H1 (cell line): ENCODE measurements around the gene CYTL1. TPM values are rescaled to one million over a fixed set of nuclear protein-coding genes. Genes with fewer than 3 reads are reported as not detected.

ENCODE experiments used
- CTCF ChIA-PET: fragments of 300-600 bp; sonication (Branson Sonifier 250); formaldehyde crosslinking; loops from one replicate; lab custom pipeline; 2021; ENCODE audit not compliant: partially characterized antibody; lab: Charles Lee
- POLR2A ChIA-PET: fragments of 300-600 bp; sonication (Branson Sonifier 250); formaldehyde crosslinking; loops from one replicate; lab custom pipeline; 2021; ENCODE audit warnings: inconsistent platforms; ENCODE audit not compliant: partially characterized antibody; lab: Charles Lee
- DNase-seq, 2 experiments: peaks; one replicate each; pipeline versions ENCODE4 v3.0.0 to v3.0.0-alpha.2; 2010 to 2022; ENCODE audit warnings: low spot score in 2 of 2, low read depth in 1 of 2, mixed read lengths in 1 of 2
- FAIRE-seq: peaks from 2 replicates; lab custom pipeline; 2011; peaks lifted over from hg19 to GRCh38; lab: Jason Lieb, UNC
- H2AFZ ChIP-seq: 2 replicates; pipeline ENCODE4 v1.8.1; 2012; ENCODE audit warnings: low read length, inconsistent platforms
- H2AK5ac ChIP-seq: 2 replicates; pipeline ENCODE4 v1.6.1; 2013; ENCODE audit warnings: low read depth, low read length
- H2BK120ac ChIP-seq: replicated peaks from 2 replicates; pipeline ENCODE3; 2013; ENCODE audit warnings: low read depth, low read length, inconsistent platforms
- H2BK12ac ChIP-seq: 2 replicates; pipeline ENCODE4 v1.6.1; 2013; ENCODE audit warnings: low read depth, low read length
- H2BK15ac ChIP-seq: 2 replicates; pipeline ENCODE4 v1.6.1; 2013; ENCODE audit warnings: low read length
- H2BK20ac ChIP-seq: 2 replicates; pipeline ENCODE4 v1.6.1; 2013; ENCODE audit warnings: low read length
- H2BK5ac ChIP-seq: 2 replicates; pipeline ENCODE4 v1.6.1; 2013; ENCODE audit warnings: low read depth, low read length
- H3K14ac ChIP-seq: 2 replicates; pipeline ENCODE4 v1.6.1; 2013; ENCODE audit warnings: inconsistent platforms; ENCODE audit not compliant: insufficient read length
- H3K18ac ChIP-seq: 2 replicates; pipeline ENCODE4 v1.6.1; 2013; ENCODE audit warnings: low read length; ENCODE audit errors: extremely low read depth
- H3K23ac ChIP-seq: 2 replicates; pipeline ENCODE4 v1.6.1; 2013; ENCODE audit warnings: inconsistent platforms; ENCODE audit not compliant: insufficient read length
- H3K23me2 ChIP-seq: 2 replicates; pipeline ENCODE4 v1.6.1; 2013; ENCODE audit warnings: low read depth, low read length
- H3K27ac ChIP-seq: 2 replicates; pipeline ENCODE4 v1.6.1; 2011; ENCODE audit warnings: low read depth, low read length, inconsistent platforms
- H3K27me3 ChIP-seq, 4 experiments: replicated peaks in 1 of 4; 1 replicate in 1 of 4; 2 replicates in 3 of 4; pipeline versions ENCODE4 v1.6.1 to v1.8.1; 2011 to 2013; ENCODE audit warnings: low read length in 3 of 4, mild to moderate bottlenecking in 3 of 4, inconsistent platforms in 2 of 4, mixed read lengths in 2 of 4, moderate library complexity in 1 of 4; ENCODE audit not compliant: control insufficient read depth in 3 of 4, insufficient read depth in 3 of 4; ENCODE audit errors: extremely low read depth in 1 of 4
- H3K36me3 ChIP-seq, 4 experiments: 2 replicates each; pipeline versions ENCODE4 v1.6.1 to v1.8.1; 2011 to 2013; ENCODE audit warnings: mild to moderate bottlenecking in 4 of 4, low read length in 3 of 4, moderate library complexity in 2 of 4, control low read depth in 1 of 4, inconsistent platforms in 1 of 4; ENCODE audit not compliant: insufficient read depth in 4 of 4, control insufficient read depth in 2 of 4
- H3K4ac ChIP-seq: replicated peaks from 2 replicates; pipeline ENCODE3; 2013; ENCODE audit warnings: low read length, low read depth, mixed read lengths, inconsistent platforms; ENCODE audit not compliant: insufficient read length
- H3K4me1 ChIP-seq, 4 experiments: replicated peaks in 1 of 4; 1 replicate in 1 of 4; 2 replicates in 3 of 4; pipeline versions ENCODE4 v1.6.1 to v1.8.1; 2011 to 2013; ENCODE audit warnings: low read length in 3 of 4, inconsistent platforms in 2 of 4, mixed read lengths in 1 of 4; ENCODE audit not compliant: insufficient read depth in 4 of 4, control insufficient read depth in 3 of 4
- H3K4me2 ChIP-seq, 2 experiments: 2 replicates each; pipeline versions ENCODE4 v1.6.1 to v1.8.1; 2011 to 2013; ENCODE audit warnings: low read depth in 2 of 2, low read length in 2 of 2, control low read depth in 1 of 2, inconsistent platforms in 1 of 2, mild to moderate bottlenecking in 1 of 2; ENCODE audit not compliant: insufficient read depth in 1 of 2
- H3K4me3 ChIP-seq, 4 experiments: fragments of 200-600, 300-600 bp in 1 of 4; sonication (generic), shearing (Covaris generic), sonication (Bioruptor Twin) in 1 of 4; 2 replicates each; pipeline versions ENCODE4 v1.5.1 to v1.8.1; 2011 to 2016; ENCODE audit warnings: low read length in 4 of 4, low read depth in 3 of 4, control low read depth in 2 of 4, inconsistent platforms in 2 of 4, mild to moderate bottlenecking in 2 of 4, mixed read lengths in 1 of 4, moderate library complexity in 1 of 4; ENCODE audit not compliant: insufficient read depth in 2 of 4; ENCODE audit errors: extremely low read depth in 1 of 4
- H3K56ac ChIP-seq: replicated peaks from 2 replicates; pipeline ENCODE3; 2013; ENCODE audit warnings: low read depth, mild to moderate bottlenecking, mixed read lengths, low read length, inconsistent platforms; ENCODE audit not compliant: insufficient read length
- H3K79me1 ChIP-seq: 2 replicates; pipeline ENCODE4 v1.6.1; 2013; ENCODE audit warnings: low read depth, low read length, control low read depth
- H3K79me2 ChIP-seq, 2 experiments: 2 replicates each; pipeline versions ENCODE4 v1.6.1 to v1.8.1; 2012 to 2013; ENCODE audit warnings: low read length in 2 of 2, mild to moderate bottlenecking in 2 of 2, inconsistent platforms in 1 of 2; ENCODE audit not compliant: insufficient read depth in 2 of 2, control insufficient read depth in 1 of 2
- H3K9ac ChIP-seq, 4 experiments: replicated peaks in 1 of 4; 1 replicate in 1 of 4; 2 replicates in 3 of 4; pipeline versions ENCODE4 v1.6.1 to v1.8.1; 2011 to 2013; ENCODE audit warnings: low read depth in 3 of 4, low read length in 3 of 4, control low read depth in 2 of 4, mild to moderate bottlenecking in 2 of 4, moderate library complexity in 2 of 4, inconsistent platforms in 1 of 4; ENCODE audit errors: extremely low read depth in 1 of 4
- H3K9me3 ChIP-seq, 2 experiments: 2 replicates each; pipeline versions ENCODE4 v1.6.1 to v1.8.1; 2012 to 2013; ENCODE audit warnings: mild to moderate bottlenecking in 2 of 2, moderate library complexity in 2 of 2, control low read depth in 1 of 2, inconsistent platforms in 1 of 2, low read depth in 1 of 2, low read length in 1 of 2, mixed read lengths in 1 of 2; ENCODE audit not compliant: insufficient read depth in 2 of 2
- H4K20me1 ChIP-seq, 2 experiments: replicated peaks in 1 of 2; 2 replicates each; pipeline versions ENCODE3 to v1.8.1; 2011 to 2013; ENCODE audit warnings: inconsistent platforms in 2 of 2, low read length in 2 of 2, mild to moderate bottlenecking in 1 of 2; ENCODE audit not compliant: insufficient read depth in 2 of 2, control insufficient read depth in 1 of 2
- H4K5ac ChIP-seq: 2 replicates; pipeline ENCODE4 v1.6.1; 2013; ENCODE audit warnings: low read length, low read depth, mixed read lengths, inconsistent platforms; ENCODE audit not compliant: insufficient read length
- H4K8ac ChIP-seq: 2 replicates; pipeline ENCODE4 v1.8.0; 2013; ENCODE audit warnings: mild to moderate bottlenecking, moderate library complexity, low read length, inconsistent platforms; ENCODE audit not compliant: insufficient read depth; ENCODE audit errors: extremely low read depth
- H4K91ac ChIP-seq: replicated peaks from 2 replicates; pipeline ENCODE3; 2013; ENCODE audit warnings: low read length, mixed read lengths, inconsistent platforms; ENCODE audit not compliant: insufficient read length
- BACH1 ChIP-seq: IDR thresholded peaks from 2 replicates; pipeline ENCODE4 v1.6.1; 2012; ENCODE audit warnings: low read length, improper control_type of control experiment
- CHD1 ChIP-seq: IDR thresholded peaks from 2 replicates; pipeline ENCODE4 v1.6.1; 2012; ENCODE audit warnings: low read depth, low read length, improper control_type of control experiment
- CTBP2 ChIP-seq: IDR thresholded peaks from 2 replicates; pipeline ENCODE4 v1.7.0; 2011; ENCODE audit warnings: borderline replicate concordance, mild to moderate bottlenecking, moderate library complexity, mixed read lengths, low read length; ENCODE audit not compliant: insufficient read depth, insufficient read length
- CTCF ChIP-seq, 3 experiments: IDR thresholded peaks; 1 replicate in 2 of 3; 2 replicates in 1 of 3; pipeline versions ENCODE4 v1.5.1 to v1.6.1; 2011; ENCODE audit warnings: low read length in 3 of 3, mild to moderate bottlenecking in 3 of 3, inconsistent platforms in 2 of 3, low read depth in 1 of 3, moderate library complexity in 1 of 3; ENCODE audit not compliant: insufficient read depth in 1 of 3; ENCODE audit errors: control extremely low read depth in 1 of 3
- MAX ChIP-seq: IDR thresholded peaks from 2 replicates; pipeline ENCODE4 v1.6.1; 2012; ENCODE audit warnings: inconsistent platforms
- RNF2 ChIP-seq: fragments of 200-900, 300-1000 bp; sonication (generic); IDR thresholded peaks from 2 replicates; pipeline ENCODE4 v1.7.1; 2016; ENCODE audit warnings: borderline replicate concordance, low read depth, mild to moderate bottlenecking, antibody characterized with exemption, low read length; ENCODE audit not compliant: poor library complexity, severe bottlenecking; ENCODE audit errors: missing control alignments
- SP1 ChIP-seq: IDR thresholded peaks from 2 replicates; pipeline ENCODE4 v1.6.1; 2011; ENCODE audit warnings: low read depth, low read length
- SP2 ChIP-seq: IDR thresholded peaks from 2 replicates; pipeline ENCODE4 v1.6.1; 2012; ENCODE audit warnings: mild to moderate bottlenecking, low read length, inconsistent platforms
- USF2 ChIP-seq: IDR thresholded peaks from 2 replicates; pipeline ENCODE4 v1.6.1; 2011; ENCODE audit warnings: low read length, improper control_type of control experiment
- WGBS, 2 experiments: shearing (Covaris generic) in 1 of 2; methylation state at CpG; one replicate each; pipeline versions ENCODE4 v1.1.6 to v1.1.7; 2013 to 2015; ENCODE audit warnings: low lambda C conversion rate in 2 of 2, mixed read lengths in 2 of 2, inconsistent platforms in 1 of 2, low coverage in 1 of 2, missing lambda C conversion rate in 1 of 2; ENCODE audit not compliant: insufficient replicate concordance in 2 of 2, insufficient coverage in 1 of 2, insufficient read length in 1 of 2; ENCODE audit errors: extremely low coverage in 1 of 2, missing lambda C conversion rate in 1 of 2; 5-methylcytosine and 5-hydroxymethylcytosine counted together
- polyA plus RNA-seq, 7 experiments: library from polyadenylated mRNA; depleted of rRNA in 3 of 7; stranded (reverse) in 5 of 7; unstranded in 2 of 7; fragments of >200 nt in 5 of 7; fragments of 200-250 nt in 2 of 7; gene quantifications; 1 replicate in 5 of 7; 2 replicates in 1 of 7; 4 replicates in 1 of 7; pipeline versions ENCODE4 v1.2.1 to v1.2.3, GENCODE V29; 2011 to 2013; ENCODE audit warnings: missing spikeins in 2 of 7, mixed read lengths in 2 of 7
- total RNA-seq: library from RNA; stranded (reverse); fragmentation: NEBNext Ultra II Directional; extraction: Animal tissue kit (Norgen Biotek cat#: 25700); gene quantifications from 2 replicates; pipeline ENCODE4 v1.2.1, GENCODE V29; 2021

Gene CYTL1
- total and polyA plus RNA-seq, 2 of the 8 experiments (the other 6 are each of a cell fraction or from before 2014, with no cell fraction given), result 8.6 to 9.8 TPM

GRCh38 chr4:5003918-5004317 is 15.3 kb downstream of the CYTL1 start:
- Histone ChIP-seq H3K79me1 (no peaks in the 10 kb centered on the region), H3K56ac (no peak overlapping the region), H3K18ac (no peak overlapping the region), H3K4me2 (no peak overlapping the region), H3K9me3 (no peaks in the 10 kb centered on the region), H3K23ac (no peak overlapping the region), H3K4me1 (no peaks in the 10 kb centered on the region; a peak in 1 of 7 replicates), H3K4ac (no peak overlapping the region), H3K27ac (no peak overlapping the region), H2AK5ac (no peak overlapping the region), H4K8ac (no peak overlapping the region), H3K9ac (no peak overlapping the region), H3K79me2 (no peaks in the 10 kb centered on the region), H3K4me3 (no peak overlapping the region), H3K14ac (no peak overlapping the region), H4K5ac (no peak overlapping the region), H3K23me2 (no peaks in the 10 kb centered on the region), H2BK15ac (no peak overlapping the region), H2BK5ac (no peak overlapping the region), H4K91ac (no peak overlapping the region), H2BK120ac (no peak overlapping the region), H2BK20ac (no peak overlapping the region), H2BK12ac (no peak overlapping the region), H4K20me1 (no peaks in the 10 kb centered on the region), H3K36me3 (no peaks in the 10 kb centered on the region), H3K27me3 (no peaks in the 10 kb centered on the region), H2AFZ (no peak overlapping the region)
- FAIRE-seq, result no peak
- POLR2A ChIA-PET, result no interaction called here
- 86% methylated on average over 3 of the region's 3 CpGs; no CpG with 5 or more reads in 1 of the 2 experiments for WGBS, 2 experiments
- no peak for DNase-seq
- CTCF ChIA-PET, result interaction anchor here (1.6 to 1.7 kb wide), 2 partner anchors 10 to 396 kb away, joined by 4 read pairs; no protein-coding TSS in a partner anchor
- no peak for TF ChIP-seq SP1
- no peak for TF ChIP-seq BACH1
- TF ChIP-seq RNF2, result no peak
- no peak for TF ChIP-seq MAX
- TF ChIP-seq CTCF (IDR thresholded peaks at IDR 0.05; ENCODE audit: control extremely low read depth in 1 of 3, insufficient read depth in 1 of 3, low read depth in 1 of 3, low read length in 3 of 3), result no peak
- no peak for TF ChIP-seq USF2
- no peak for TF ChIP-seq CHD1
- no peak for TF ChIP-seq SP2
- TF ChIP-seq CTBP2, result no peak
